Endometrium (tissue), 2 donors: ENCODE results near the gene EXOC8.

Source experiments
- FAIRE-seq: peaks from 2 replicates; lab custom pipeline; 2012; peaks lifted over from hg19 to GRCh38; lab: Jason Lieb, UNC
- donor health status: control.
- donor health status: control.

Gene EXOC8

DNA sequence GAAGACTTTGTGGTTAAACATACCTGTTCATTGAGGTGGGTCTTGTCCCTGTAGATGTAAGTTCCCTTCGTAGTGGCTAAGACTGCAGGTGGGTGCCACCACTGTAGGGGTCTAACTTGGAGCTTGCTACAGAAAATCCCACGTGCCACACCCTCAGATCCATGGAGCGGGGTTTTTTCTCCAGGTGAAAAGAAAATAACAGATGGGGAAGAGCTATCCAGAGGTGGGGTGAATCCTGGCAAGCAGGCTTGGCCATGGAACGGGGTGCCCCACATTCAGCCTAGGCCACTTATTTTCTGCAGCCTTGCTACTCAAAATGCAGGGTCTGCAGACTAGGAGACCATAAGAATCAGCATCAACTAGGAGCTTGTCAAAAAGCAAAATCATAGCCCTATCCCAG is 24.0 kb downstream of the EXOC8 start:
- FAIRE-seq: no peak

DNA sequence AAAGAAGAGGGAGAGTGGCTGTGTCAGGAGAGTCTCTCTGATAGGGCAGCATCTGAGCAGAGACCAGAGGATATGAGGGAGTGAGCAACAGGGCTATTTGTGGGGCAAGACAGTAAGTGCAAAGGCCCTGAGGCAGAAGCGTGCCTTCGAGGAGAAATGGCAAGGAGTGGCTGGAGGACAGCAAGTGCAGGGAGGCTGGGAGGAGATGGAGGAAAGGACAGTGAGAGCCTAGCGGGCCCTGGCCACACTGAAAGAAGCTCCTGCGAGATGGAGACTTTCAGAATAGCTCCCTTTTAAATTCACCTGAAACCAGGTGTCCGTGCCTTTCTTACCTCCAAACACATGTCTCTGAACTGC is 25.2 kb downstream of the EXOC8 start:
- FAIRE-seq: no peak

DNA sequence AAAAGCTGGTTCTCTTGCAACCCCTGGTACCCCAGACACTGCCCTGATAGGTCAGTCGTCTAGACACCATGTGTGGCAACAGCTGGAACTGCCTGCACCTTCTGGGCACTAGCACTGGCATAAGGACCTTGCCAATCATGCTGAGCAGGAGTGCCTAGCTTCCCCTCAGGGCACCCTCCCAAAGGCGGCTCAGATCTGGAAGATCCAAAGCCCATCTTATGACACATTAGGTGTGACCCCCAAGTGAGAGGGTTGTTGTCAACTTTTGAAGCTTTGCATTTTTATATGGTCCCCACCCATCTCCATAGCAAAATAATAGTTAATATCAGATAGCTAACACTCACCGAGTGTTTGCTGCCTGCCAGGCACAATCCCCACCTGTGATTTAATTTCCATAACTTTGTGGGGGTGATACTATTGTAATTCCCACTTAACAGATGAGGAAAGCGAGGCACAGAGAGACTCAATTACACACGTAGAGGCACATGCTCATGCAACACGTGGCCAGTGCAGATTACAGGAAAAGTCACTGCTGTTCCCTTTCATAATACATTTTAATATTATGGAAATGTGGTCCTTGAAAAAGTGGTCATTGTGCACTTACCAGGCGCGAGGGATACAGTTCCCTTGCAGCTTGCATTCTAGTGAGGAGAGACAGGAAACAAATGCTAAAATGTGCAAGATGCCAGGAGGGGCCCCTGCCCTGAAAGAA is 25.8 kb downstream of the EXOC8 start:
- FAIRE-seq: no peak

DNA sequence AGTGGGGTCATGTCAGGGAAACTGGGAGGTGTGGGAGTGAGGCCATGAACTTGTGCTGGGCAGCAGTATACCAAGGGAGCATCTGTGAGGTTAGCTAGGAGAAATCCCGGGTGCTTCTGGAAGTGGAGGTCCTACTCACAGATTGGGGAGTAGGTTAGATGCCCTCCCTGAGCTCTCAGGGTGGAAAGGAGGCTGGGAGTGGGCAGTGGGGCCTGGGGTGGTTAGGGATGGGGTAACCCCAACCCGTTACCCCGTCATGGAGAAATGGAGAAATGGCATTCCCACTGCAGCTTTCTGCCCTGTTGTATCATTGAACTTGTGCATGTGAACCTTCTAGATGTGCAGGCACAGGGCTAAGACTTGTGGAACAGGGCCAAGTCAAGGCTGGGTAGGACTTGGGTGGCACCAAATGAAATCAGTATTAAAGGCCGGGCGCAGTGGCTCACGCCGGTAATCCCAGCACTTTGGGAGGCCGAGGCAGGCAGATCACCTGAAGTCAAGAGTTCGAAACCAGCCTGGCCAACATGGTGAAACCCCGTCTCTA is 27.2 kb downstream of the EXOC8 start:
- FAIRE-seq: no peak

DNA sequence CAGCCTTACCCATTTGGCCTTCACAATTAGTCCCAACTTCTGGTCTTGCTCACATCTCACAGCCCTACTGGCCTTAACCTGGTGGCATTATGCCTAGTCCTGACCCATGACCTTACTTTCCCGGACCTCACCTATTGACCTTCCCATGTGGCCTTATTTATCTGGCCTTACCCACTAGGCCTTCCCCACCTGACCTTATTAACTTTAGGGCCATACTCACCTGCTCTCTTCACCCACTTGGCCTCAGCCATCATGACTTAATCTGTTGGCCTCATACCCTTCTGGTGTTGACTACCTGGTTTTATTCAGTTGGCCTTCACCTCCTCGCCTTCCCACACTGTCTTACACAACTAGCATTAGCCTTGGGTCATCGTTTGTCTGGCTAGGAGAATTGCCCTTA is 35.7 kb downstream of the EXOC8 start:
- no peak for FAIRE-seq

DNA sequence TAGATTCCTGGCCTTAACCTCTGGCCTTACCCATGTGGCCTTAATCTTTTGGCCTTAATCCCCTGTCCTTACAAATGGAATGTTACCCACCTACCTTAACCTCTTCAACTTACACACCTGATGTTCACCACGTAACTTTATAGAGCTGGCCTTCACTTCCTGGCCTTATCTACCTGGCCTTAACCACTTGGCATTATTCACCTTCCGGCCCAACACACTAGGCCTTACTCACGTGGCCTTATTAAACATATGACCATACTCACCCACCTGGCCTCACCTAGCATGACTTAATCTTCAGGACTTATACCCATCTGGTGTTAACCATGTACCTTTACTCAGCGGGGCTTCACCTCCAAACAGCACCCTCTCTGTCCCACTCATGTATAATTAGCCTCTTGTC is 41.7 kb downstream of the EXOC8 start:
- FAIRE-seq: no peak

DNA sequence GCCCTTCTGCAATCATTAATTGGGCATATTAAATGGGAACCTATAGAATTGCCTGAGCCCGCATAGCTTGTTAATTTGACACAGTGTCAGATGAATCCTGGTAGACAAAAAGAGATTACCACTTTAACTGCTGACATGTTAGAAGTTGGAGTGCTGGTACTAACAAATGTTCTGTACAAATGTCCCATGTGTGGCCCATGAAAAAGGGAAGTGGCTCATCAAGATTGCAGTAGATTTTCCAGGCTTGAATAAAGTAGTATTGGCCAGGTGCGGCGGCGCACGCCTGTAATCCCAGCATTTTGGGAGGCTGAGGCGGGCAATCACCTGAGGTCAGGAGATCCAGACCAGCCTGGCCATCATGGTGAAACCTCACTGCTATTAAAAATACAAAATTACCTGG is 51.0 kb downstream of the EXOC8 start:
- no peak for FAIRE-seq

DNA sequence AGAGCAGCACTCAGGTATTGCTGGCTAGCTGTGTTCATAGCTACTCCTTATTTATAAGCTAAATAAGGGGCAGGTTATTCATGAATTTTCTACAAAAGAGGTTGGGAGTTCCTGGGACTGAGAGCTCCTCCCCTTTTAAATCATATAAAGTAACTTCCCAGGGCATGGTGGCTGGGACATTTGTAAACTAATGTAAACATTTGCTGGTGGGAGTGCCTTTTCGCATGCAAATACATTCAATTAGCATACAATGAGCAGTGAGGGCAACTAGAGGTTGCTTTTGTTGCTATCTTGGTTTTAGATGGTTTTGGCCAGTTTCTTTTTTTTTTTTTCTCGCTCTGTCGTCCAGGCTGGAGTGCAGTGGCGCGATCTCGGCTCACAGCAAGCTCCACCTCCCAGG is 53.2 kb downstream of the EXOC8 start:
- no peak for FAIRE-seq
